ENCODE results near the gene SLC28A1.

The SLC28A1 gene, protein sequence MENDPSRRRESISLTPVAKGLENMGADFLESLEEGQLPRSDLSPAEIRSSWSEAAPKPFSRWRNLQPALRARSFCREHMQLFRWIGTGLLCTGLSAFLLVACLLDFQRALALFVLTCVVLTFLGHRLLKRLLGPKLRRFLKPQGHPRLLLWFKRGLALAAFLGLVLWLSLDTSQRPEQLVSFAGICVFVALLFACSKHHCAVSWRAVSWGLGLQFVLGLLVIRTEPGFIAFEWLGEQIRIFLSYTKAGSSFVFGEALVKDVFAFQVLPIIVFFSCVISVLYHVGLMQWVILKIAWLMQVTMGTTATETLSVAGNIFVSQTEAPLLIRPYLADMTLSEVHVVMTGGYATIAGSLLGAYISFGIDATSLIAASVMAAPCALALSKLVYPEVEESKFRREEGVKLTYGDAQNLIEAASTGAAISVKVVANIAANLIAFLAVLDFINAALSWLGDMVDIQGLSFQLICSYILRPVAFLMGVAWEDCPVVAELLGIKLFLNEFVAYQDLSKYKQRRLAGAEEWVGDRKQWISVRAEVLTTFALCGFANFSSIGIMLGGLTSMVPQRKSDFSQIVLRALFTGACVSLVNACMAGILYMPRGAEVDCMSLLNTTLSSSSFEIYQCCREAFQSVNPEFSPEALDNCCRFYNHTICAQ

DNA sequence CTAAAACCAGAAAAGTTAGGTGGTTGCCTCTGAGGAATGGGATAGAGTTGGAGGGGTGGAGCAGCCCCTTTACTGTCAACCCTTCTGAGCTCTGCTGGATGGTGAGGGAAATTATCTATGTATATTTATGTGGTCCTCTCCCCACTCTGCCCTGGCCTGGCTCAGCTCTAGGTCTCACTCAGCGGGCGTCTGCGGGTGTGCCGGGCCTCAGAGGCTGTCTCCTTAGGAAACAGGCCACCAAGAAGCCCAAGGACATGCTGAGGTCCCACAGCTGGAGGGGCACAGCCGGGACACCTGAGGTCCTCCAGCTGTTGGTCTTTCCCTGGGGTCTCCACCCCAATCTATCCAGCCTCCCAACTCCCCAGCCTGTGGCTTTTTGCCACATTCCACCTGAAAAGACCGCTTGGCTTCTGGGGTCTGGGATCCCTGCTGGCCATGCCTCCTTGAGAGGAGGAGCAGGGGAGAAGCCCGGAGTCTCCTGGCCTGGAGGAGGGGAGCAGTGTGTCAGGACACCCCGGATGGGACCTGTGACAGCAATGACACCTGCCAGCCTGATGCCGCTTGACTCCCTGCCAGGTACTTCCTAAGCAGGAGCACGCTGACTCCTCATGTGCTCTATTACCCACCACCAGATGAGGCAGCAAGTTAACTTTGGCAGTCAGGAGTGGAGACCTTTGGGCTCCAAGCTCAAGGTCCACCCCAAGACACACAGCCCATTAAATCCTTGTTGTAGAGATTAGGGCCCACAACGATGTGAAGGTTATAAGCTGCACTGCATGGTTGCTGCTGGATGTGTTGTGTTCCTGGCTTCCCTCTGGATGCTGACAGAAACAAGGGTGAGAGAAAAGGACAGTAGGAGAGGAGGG is at the start of gene SLC28A1:
Gene SLC28A1, plus strand, starts transcription at position 747 of the 866 bp plus-strand sequence. CDS start 3,099 bp downstream, outside the sequence.
- DNase-seq (ENCODE audit: low read depth in 1 of 2, low spot score in 1 of 2), result no peak

DNA sequence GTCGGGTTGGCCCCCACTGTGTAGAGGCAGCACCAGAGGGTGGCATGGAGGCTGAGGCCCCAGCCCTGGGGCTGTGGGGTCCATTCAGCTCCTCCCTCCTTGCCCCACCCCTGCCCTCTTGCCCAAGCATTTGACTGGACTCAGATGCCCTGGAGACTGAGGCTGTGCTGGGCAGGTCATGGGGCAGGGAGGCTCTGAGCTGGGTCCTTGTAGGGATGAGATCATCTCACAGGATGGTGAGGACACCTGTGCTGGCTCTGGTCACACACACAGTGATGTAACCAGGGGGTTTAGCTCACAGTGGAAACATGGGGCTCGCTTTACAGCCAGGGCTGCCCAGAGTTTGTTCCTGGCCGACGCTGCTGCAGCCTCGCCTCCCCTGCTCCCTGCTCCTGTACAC is 49.5 kb upstream of the SLC28A1 start:
- no peak for DNase-seq (ENCODE audit: low read depth in 1 of 2, low spot score in 1 of 2)

DNA sequence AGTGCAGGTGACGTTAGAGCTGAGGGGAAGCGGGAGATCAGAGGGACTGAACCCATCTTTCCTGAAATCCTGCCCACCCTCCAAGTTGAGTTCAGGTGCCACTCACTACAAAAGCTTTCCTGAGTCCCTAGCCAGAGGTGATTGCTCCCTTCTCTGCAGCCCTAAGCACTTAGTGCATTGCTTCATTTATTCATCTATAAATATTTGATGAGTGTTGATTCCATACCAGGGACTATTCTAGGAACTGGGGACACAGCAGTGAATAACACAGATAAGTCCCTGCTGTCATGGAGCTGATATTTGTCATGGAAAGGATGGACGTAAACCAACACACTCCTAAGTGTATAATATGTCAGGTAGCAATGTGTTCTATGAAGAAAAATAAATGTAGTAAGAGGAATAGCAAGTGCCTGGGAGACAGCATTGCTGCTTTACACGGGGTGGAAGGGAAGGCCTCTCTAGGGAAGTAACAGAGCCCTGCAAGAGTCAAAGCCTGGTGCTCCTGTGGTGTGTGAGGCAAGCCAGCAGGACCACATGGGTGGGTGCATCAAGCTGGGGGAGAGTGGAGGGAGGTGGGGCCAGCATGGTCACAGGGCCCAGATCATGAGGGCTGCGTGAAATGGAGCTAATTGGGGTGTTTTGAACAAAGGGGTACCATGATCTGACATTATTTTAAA is 48.7 kb upstream of the SLC28A1 start:
- no peak for DNase-seq (ENCODE audit: low read depth in 1 of 2, low spot score in 1 of 2)

DNA sequence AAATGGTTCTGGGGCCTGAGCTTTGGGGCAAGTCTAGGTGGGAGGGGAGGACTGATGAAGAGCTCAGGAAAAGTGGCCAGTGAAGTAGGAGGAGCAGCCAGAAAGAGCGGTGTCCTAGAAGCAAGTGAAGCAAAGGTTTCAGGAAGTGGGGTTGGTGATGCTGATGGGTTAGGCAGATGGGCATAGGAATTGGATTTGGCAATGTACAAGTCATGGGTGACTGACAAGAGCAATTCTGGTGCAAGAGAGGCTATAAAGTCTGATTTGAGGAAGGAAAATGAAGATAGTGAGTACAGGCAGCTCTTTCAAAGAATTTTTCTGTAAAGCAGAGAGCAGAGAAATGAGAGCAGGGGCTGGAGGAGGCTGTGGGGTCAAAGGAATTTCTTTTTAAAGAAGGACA is 47.6 kb upstream of the SLC28A1 start:
- no peak for DNase-seq (ENCODE audit: low read depth in 1 of 2, low spot score in 1 of 2)

DNA sequence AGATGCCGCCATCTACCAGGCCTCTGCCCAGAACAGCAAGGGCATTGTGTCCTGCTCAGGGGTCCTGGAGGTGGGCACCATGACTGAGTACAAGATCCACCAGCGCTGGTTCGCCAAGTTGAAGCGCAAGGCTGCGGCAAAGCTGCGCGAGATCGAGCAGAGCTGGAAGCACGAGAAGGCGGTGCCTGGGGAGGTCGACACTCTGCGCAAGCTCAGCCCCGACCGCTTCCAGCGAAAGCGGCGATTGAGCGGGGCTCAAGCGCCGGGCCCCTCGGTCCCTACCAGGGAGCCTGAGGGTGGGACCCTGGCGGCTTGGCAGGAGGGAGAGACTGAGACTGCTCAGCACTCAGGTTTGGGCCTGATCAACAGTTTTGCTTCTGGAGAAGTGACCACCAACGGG is 44.7 kb upstream of the SLC28A1 start:
- DNase-seq (ENCODE audit: low read depth in 1 of 2, low spot score in 1 of 2), result no peak

DNA sequence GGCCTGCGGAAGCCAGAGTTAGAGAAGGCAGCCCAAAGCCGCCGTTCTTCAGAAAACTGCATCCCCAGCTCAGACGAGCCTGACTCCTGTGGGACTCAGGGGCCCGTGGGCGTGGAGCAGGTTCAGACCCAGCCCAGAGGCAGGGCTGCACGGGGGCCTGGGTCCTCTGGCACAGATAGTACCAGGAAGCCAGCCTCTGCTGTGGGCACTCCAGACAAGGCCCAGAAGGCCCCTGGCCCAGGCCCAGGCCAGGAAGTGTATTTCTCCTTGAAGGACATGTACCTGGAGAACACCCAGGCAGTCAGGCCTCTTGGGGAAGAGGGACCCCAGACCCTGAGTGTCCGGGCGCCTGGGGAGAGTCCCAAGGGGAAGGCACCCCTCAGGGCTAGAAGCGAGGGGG is 44.2 kb upstream of the SLC28A1 start:
- no peak for DNase-seq (ENCODE audit: low read depth in 1 of 2, low spot score in 1 of 2)

DNA sequence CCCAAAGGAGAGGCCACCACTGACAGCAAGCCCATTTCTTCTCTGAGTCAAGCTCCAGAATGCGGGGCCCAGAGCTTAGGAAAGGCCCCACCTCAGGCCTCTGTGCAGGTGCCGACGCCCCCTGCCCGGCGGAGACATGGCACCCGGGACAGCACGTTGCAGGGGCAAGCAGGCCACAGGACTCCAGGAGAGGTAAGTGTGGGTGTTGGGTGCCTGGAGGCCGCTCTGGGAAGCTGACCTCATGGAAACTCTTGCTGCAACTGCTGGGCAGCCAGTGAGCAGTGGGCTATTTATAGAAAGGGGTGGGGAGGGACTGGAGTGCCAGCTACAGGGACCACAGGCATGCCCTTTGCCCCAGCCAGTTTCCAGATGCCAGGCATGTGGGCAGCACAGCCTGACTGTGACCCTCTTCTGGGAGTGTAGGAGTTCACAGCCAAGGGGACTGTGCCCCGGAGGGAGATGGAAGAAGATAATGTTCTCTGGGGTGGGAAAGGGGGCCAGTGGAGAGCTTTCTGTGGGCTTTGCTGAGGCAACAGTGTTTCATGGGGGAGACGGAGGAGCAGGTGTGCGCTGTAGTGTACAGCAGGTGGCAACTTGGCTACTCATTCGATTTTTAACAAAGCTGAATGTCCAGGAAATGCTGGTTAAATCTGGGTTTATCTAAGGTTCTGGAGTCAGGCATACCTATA is 43.6 kb upstream of the SLC28A1 start:
- no peak for DNase-seq (ENCODE audit: low read depth in 1 of 2, low spot score in 1 of 2)

DNA sequence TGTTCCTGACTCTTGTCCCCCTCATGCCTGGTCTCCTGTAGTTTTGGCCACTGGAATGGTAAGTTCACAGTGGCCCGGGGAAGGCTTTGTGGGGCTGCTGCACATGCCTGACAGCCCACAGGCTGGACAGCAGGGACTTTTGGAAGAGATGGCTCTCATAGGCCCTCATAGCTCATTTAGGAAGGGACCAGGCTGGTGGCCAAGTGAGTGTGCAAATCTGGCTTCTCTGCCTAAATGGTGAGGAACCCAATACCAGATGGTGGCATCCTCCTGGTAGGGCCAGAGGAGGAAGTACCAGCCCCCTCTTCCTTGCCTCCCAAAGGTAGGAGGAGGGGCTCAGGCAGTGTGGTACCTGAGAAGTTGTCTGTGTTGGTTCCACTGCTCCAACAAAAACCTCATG is 41.7 kb upstream of the SLC28A1 start:
- no peak for DNase-seq (ENCODE audit: low read depth in 1 of 2, low spot score in 1 of 2)

DNA sequence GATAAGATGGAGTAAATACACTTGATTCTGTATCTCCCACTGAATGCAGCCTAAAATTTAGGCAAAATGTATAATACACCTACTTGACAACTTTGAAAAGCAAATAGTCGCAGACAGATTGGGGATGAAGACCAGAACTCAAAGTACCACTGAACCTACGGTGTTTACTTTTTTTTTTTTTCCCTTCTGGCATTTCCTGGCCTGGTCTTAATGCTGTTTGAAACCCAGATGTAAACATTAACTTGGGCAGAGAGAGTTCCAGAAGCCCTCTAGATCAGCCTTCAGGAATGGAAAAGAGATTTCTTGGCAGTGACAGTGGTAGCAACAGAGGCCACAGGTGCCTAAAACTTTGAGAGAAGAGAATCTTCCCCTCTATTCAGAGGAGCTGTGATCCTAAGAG is 39.5 kb upstream of the SLC28A1 start:
- no peak for DNase-seq (ENCODE audit: low read depth in 1 of 2, low spot score in 1 of 2)

DNA sequence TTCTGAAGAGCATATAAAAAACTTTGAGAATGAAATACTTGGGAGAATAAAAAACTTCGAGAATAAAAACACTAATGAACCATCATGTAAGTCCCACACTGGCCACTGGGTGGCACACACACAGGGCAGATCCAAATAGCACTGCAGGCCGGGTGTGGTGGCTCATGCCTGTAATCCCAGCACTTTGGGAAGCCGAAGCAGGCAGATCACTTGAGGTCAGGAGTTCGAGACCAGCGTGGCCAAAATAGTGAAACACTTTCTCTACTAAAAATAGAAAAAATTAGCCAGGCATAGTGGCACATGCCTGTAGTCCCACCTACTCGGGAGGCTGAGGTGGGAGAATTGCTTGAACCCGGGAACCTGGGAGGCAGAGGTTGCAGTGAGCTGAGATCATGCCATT is 38.8 kb upstream of the SLC28A1 start:
- DNase-seq (ENCODE audit: low read depth in 1 of 2, low spot score in 1 of 2), result peak in 1 of 2 donors; percentile 14

DNA sequence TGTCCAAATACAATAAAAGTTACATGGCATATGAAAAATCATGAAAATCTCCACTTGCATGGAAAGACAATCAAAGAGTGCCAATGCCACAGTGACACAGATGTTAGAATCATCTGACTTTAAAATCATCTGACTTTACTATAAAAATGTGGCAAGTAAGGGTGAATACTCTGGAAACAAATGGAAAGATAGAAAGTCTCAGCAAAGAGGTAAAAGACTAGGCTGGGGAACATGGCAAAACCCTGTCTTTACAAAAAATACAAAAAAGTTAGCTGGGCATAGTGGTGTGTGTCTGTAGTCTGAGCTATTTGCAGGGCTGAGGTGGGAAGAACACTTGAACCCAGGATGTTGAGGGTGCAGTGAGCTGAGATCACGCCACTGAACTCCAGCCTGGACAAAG is 38.2 kb upstream of the SLC28A1 start:
- DNase-seq (ENCODE audit: low read depth in 1 of 2, low spot score in 1 of 2), result no peak

DNA sequence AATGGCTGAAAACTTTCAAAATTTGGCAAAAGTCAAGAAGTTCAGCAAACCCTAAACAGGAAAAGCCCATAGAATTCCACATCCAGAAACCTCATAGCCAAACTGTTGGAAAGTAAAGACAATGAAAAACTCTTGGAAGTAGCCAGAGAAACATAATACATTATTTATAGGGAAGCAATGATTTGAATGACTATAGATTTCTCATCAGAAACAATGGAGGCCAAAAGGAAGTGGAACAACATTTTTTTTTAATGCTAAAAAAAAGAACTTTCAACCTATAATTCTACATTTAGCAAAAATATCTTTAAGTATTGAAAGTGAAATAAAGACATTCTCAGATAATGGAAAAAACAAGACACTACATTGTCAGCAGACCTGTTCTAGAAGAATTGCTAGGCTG is 37.1 kb upstream of the SLC28A1 start:
- DNase-seq (ENCODE audit: low read depth in 1 of 2, low spot score in 1 of 2), result no peak

DNA sequence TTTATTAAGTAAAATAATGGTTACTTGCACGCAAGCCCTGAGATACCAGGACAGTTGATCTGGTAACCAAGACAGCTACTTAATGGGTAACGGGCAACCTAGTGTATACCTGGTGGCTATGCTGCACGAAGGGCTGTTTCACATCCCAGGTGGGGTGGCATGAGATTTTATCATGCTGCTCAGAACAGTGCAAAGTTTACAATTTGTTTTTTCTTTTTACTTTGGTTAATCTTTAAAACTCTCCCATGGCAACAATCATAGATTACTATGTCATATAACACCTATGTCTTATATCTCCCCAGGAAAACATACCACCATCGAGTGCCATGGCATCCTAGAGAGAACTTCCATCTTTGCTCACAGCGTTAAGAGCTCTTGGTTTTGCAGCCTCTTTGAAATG is 32.2 kb upstream of the SLC28A1 start:
- DNase-seq (ENCODE audit: low read depth in 1 of 2, low spot score in 1 of 2), result no peak

DNA sequence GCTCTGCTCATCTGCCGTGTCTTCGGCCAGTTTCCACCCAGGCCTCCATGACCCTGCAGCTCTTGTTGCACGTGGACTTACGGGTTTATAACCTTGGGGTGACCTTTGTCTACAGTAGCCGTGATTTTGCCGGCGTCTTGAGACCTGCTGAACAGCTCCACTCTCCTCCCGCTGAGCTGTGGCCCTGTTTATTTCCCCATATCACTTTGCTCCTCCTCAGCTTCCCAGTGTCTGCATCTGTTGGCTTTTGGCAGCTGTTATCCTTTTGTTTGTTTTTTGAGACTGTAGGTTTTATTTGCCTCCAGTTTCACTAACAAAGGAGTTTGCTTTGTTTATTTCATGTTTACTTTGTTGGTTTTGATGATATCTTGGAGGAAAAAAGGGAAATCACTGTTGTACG is 29.3 kb upstream of the SLC28A1 start:
- no peak for DNase-seq (ENCODE audit: low read depth in 1 of 2, low spot score in 1 of 2)

DNA sequence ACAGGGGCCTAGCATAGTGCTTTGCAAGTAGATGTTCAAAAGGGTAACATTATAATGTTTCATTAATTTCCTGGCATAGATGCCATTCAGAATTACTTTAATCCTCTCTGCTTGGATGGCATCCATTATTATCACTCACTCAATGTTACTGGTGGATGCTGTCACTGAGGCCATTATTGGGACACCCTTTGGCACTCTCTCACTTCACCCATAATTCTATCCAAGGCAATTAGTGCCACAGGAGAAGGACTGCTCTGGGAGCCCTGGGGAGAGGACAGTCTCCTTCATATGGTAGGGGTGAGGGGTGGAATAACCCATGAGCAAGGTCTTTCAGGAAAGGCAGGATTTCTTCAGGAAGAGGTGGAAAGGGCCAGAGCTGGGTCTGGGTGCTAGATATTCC is 28.7 kb upstream of the SLC28A1 start:
- no peak for DNase-seq (ENCODE audit: low read depth in 1 of 2, low spot score in 1 of 2)

DNA sequence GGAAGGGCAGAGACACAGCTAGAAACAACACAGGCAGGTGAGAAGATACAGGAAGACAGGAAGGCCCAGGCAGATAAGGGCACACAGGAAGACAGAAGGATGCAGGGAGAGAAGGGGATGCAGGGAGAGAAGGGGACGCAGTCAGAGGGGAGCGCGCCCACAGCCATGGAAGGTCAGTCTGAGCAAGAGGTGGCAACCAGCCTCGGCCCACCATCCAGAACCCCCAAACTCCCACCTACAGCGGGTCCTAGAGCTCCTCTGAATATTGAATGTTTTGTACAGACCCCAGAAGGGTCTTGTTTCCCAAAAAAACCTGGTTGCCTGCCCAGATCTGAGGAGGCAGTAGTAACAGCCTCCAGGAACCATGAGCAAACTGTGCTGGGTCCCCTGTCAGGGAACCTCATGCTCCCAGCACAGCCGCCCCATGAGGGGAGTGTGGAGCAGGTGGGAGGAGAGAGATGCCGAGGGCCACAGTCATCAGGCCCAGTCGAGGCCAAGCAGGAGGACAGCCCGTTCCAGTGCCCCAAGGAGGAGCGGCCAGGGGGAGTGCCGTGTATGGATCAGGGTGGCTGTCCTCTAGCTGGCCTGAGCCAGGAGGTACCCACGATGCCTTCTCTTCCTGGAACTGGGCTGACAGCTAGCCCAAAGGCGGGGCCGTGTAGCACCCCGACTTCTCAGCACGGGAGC is 27.6 kb upstream of the SLC28A1 start:
- no peak for DNase-seq (ENCODE audit: low read depth in 1 of 2, low spot score in 1 of 2)

DNA sequence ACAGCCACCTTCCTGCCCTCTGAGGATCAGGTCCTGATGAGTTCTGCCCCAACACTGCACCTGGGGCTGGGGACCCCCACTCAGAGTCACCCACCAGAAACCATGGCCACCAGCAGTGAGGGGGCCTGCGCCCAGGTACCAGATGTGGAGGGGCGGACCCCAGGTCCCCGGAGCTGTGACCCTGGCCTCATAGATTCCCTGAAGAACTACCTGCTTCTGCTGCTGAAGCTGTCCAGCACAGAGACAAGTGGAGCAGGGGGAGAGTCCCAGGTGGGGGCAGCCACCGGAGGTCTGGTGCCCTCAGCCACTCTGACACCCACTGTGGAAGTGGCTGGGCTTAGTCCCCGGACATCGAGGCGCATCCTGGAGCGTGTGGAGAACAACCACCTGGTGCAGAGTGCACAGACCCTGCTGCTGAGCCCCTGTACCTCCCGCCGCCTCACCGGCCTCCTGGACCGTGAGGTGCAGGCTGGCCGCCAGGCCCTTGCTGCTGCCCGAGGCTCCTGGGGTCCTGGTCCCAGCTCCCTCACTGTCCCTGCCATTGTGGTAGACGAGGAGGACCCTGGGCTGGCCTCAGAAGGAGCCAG is 27.0 kb upstream of the SLC28A1 start:
- DNase-seq (ENCODE audit: low read depth in 1 of 2, low spot score in 1 of 2), result no peak

DNA sequence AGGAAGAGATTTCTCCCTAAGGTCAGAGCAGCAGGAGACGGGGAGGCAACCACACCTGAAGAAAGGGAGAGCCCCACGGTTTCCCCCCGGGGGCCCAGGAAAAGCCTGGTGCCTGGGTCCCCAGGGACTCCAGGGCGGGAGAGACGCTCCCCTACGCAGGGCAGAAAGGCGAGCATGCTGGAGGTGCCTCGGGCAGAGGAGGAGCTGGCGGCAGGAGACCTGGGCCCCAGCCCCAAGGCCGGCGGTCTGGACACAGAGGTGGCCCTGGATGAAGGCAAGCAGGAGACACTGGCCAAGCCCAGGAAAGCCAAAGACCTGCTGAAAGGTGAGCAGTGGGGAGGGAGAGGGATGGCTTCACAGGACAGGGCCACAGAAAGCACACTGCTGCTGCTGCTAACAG is 26.2 kb upstream of the SLC28A1 start:
- no peak for DNase-seq (ENCODE audit: low read depth in 1 of 2, low spot score in 1 of 2)

DNA sequence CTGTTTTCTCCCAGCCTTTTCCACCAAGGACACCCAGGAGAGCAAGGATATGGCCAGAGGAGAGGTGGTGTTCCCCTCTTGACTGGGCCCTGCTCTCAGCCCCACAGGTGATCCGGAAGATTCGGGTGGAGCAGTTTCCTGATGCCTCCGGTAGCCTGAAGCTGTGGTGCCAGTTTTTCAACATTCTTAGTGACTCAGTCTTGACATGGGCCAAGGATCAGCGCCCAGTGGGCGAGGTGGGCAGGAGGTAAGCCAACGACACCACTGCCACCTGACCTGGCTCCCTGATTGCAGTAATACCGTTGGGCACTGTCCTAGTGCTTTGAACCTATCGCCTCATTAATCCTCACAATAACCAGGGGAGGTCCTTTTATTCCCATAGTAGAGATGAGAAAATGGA is 25.3 kb upstream of the SLC28A1 start:
- DNase-seq (ENCODE audit: low read depth in 1 of 2, low spot score in 1 of 2), result no peak

DNA sequence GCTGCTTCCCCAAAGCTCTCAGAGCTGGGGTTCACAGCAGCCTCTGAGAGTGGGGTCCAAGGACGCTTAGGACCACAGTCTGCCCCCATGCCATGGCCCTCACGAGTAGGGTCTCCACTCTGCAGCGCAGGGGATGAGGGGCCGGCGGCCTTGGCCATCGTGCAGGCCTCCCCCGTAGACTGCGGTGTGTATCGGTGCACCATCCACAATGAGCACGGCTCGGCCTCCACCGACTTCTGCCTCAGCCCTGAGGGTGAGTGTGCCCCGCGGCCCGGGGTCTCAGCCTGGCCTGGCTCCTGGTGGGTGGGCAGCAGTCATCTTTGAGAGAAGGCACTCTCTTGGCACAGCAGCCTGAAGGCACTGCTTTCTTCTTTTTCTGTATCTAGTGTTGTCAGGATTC is 24.8 kb upstream of the SLC28A1 start:
- DNase-seq (ENCODE audit: low read depth in 1 of 2, low spot score in 1 of 2), result no peak

All from activated CD4-positive, alpha-beta T cell treated with anti-CD3 and anti-CD28 coated beads, Interleukin-2, amount 50 U/mL, for 24 hours (primary cell).